ENCODE results near the gene HELQ.

The HELQ gene

DNA sequence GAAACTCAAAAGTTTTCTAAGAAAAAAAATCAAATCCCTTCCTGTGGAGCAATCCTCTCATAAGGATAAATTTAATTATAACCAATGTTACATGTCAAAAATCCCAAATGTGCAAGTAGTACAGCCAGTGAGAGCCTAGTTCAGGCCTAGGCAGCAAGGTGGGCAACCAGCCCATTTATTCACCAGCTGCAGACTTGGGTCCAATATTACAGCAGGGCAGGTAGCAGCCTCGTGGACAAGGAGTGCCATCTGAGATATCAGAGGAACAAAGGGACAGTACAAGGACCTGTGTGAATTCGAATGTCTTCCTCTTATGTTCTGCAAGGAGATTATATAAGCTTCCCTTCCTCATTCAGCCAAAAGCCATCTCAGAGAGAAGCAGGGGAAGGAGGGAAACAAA lies 6.6 kb downstream of the HELQ start:
- Histone ChIP-seq H3K36me3 (ENCODE audit: low read depth) (peaks cover 24% of the 10 kb centered on the region), H3K4me3 (ENCODE audit: severe bottlenecking) (no peak overlapping the region), H3K27me3 (ENCODE audit: insufficient read depth, poor library complexity, severe bottlenecking) (no peaks in the 10 kb centered on the region)

DNA sequence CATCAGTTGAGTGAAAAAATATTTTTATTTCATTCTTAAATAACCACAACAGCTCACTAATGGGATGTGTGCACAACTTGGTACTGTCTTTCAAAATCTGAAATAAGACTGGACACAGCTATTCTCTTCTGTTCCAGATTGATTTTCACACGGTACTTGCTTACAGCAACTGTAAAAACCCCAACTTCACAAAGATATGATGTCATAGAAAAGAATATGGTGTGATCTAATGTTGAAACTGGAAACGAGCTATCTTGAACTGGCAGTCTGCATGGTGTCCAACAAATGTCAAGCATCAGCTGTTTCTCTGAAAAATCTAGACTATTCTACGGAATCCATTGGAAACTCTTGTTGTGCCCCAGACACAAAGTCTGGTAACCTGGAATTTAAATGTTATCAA lies 14.7 kb downstream of the HELQ start:
- TF ChIP-seq, protein P1, sequence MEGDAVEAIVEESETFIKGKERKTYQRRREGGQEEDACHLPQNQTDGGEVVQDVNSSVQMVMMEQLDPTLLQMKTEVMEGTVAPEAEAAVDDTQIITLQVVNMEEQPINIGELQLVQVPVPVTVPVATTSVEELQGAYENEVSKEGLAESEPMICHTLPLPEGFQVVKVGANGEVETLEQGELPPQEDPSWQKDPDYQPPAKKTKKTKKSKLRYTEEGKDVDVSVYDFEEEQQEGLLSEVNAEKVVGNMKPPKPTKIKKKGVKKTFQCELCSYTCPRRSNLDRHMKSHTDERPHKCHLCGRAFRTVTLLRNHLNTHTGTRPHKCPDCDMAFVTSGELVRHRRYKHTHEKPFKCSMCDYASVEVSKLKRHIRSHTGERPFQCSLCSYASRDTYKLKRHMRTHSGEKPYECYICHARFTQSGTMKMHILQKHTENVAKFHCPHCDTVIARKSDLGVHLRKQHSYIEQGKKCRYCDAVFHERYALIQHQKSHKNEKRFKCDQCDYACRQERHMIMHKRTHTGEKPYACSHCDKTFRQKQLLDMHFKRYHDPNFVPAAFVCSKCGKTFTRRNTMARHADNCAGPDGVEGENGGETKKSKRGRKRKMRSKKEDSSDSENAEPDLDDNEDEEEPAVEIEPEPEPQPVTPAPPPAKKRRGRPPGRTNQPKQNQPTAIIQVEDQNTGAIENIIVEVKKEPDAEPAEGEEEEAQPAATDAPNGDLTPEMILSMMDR (IDR thresholded peaks at IDR 0.05; ENCODE audit: poor library complexity, severe bottlenecking) = no peak
- H3K36me3 ChIP-seq (ENCODE audit: low read depth) = peaks cover 45% of the 10 kb centered on the region
- H3K9me3 ChIP-seq (ENCODE audit: severe bottlenecking) = no peaks in the 10 kb centered on the region
- no peak overlapping the region for H3K4me3 ChIP-seq (ENCODE audit: severe bottlenecking)
- H3K4me1 ChIP-seq (ENCODE audit: insufficient read depth, poor library complexity, severe bottlenecking) = no peaks in the 10 kb centered on the region
- DNase-seq (ENCODE audit: low spot score) (no peak), ATAC-seq (ENCODE audit: low read depth) (no peak)
- no peak overlapping the region for H3K27ac ChIP-seq (ENCODE audit: poor library complexity, severe bottlenecking)
- H3K27me3 ChIP-seq (ENCODE audit: insufficient read depth, poor library complexity, severe bottlenecking) = no peaks in the 10 kb centered on the region

More for the DNA sequence above, 6.6 kb downstream of the HELQ start:
- TF ChIP-seq, protein P1 (IDR thresholded peaks at IDR 0.05; ENCODE audit: poor library complexity, severe bottlenecking) = no peak
- H3K4me1 ChIP-seq (ENCODE audit: insufficient read depth, poor library complexity, severe bottlenecking) = no peaks in the 10 kb centered on the region
- ATAC-seq (ENCODE audit: low read depth) (no peak), DNase-seq (ENCODE audit: low spot score) (no peak)
- no peaks in the 10 kb centered on the region for H3K9me3 ChIP-seq (ENCODE audit: severe bottlenecking)
- no peak overlapping the region for H3K27ac ChIP-seq (ENCODE audit: poor library complexity, severe bottlenecking)

DNA sequence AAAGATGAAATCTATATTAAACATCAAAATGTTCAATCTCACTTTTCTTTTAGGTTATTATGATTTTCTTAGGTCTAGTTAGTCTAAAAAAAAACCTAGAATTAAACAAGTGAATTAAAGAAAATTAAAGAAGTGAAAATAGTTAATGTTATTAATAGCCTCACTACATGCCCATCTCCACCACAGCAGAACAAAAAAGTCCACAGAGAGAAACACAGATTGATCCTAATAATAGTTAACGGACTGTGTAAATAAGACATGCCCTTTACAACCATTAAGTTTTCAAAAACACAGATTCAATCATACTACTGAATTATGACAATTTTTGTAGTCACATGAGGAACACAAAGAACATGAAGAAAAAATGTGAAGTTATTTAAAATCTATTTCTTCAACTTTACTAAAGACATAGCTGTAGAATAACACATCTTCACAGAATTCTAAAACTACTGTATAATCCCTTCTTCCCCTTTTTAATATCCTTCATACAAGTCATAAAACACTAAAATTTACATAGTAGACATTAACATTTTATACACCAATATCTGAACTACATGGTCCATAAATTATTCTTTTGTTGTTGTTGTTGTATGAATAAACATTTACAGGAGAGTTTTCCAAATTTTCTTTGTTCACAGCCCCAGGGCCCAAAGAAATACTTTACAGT lies 15.3 kb downstream of the HELQ start:
- H3K9me3 ChIP-seq (ENCODE audit: severe bottlenecking) = no peaks in the 10 kb centered on the region

DNA sequence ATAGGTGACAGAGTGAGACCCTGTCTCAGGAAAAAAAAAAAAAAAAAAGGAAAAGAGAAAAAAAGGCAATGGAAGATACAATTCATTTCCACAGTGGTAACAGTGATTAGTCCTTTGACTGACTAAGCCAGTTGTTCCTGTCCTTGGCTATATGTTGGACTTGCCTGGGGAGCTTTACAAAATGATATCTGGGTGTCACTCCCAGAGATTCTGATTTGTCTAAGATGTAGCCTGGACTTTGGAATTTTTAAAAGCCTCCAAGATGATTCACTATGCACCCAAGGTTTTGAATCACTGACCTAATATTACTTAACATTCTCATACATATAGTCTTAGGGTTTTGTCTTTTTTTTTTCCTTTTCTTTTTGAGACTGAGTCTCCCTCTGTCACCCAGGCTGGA lies 16.9 kb downstream of the HELQ start:
- H3K4me1 ChIP-seq (ENCODE audit: insufficient read depth, poor library complexity, severe bottlenecking) = no peaks in the 10 kb centered on the region
- TF ChIP-seq, protein P1 (IDR thresholded peaks at IDR 0.05; ENCODE audit: poor library complexity, severe bottlenecking) = no peak
- no peak overlapping the region for H3K27ac ChIP-seq (ENCODE audit: poor library complexity, severe bottlenecking)
- no peaks in the 10 kb centered on the region for H3K9me3 ChIP-seq (ENCODE audit: severe bottlenecking)
- ATAC-seq (ENCODE audit: low read depth) (no peak), DNase-seq (ENCODE audit: low spot score) (no peak)
- H3K27me3 ChIP-seq (ENCODE audit: insufficient read depth, poor library complexity, severe bottlenecking) = no peaks in the 10 kb centered on the region
- no peak overlapping the region for H3K4me3 ChIP-seq (ENCODE audit: severe bottlenecking)
- peaks cover 33% of the 10 kb centered on the region for H3K36me3 ChIP-seq (ENCODE audit: low read depth)

More for the DNA sequence above, 15.3 kb downstream of the HELQ start:
- TF ChIP-seq, protein P1 (IDR thresholded peaks at IDR 0.05; ENCODE audit: poor library complexity, severe bottlenecking) = no peak
- Histone ChIP-seq H3K27ac (ENCODE audit: poor library complexity, severe bottlenecking) (no peak overlapping the region), H3K4me3 (ENCODE audit: severe bottlenecking) (no peak overlapping the region), H3K36me3 (ENCODE audit: low read depth) (peaks cover 43% of the 10 kb centered on the region), H3K27me3 (ENCODE audit: insufficient read depth, poor library complexity, severe bottlenecking) (no peaks in the 10 kb centered on the region), H3K4me1 (ENCODE audit: insufficient read depth, poor library complexity, severe bottlenecking) (no peaks in the 10 kb centered on the region)
- DNase-seq (ENCODE audit: low spot score) = no peak
- no peak for ATAC-seq (ENCODE audit: low read depth)

DNA sequence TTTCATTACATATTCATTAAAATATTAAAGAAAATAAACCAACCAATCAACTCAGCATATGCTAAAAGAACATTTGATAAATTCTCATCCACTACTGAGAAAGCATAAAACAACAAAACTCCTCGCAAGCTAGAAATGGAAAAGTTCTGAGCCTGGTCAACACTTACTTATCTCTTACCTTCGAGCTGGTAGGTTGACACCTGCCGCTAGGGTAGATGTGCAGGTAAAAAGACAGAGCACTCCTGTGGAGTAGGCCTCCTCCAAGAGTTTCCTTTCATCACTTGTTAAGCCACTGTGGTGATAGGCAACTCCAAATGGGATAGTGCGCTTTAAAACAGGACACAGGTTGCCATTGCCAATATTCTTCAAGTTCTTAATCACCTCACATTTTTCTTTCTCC lies 18.9 kb downstream of the HELQ start:
- Histone ChIP-seq H3K4me1 (ENCODE audit: insufficient read depth, poor library complexity, severe bottlenecking) (no peaks in the 10 kb centered on the region), H3K27me3 (ENCODE audit: insufficient read depth, poor library complexity, severe bottlenecking) (no peaks in the 10 kb centered on the region), H3K4me3 (ENCODE audit: severe bottlenecking) (no peak overlapping the region), H3K36me3 (ENCODE audit: low read depth) (peaks cover 32% of the 10 kb centered on the region), H3K27ac (ENCODE audit: poor library complexity, severe bottlenecking) (no peak overlapping the region), H3K9me3 (ENCODE audit: severe bottlenecking) (no peaks in the 10 kb centered on the region)
- ATAC-seq (ENCODE audit: low read depth) = no peak
- DNase-seq (ENCODE audit: low spot score) = no peak
- TF ChIP-seq, protein P1 (IDR thresholded peaks at IDR 0.05; ENCODE audit: poor library complexity, severe bottlenecking) = no peak
